NB4 (cell line): Measurements from ENCODE around the gene GSTK1.

Experiments used
- CTCF ChIP-seq: IDR thresholded peaks from one replicate; pipeline ENCODE4 v1.5.1; 2012; ENCODE audit warnings: low read depth, low read length
- MYC ChIP-seq: IDR thresholded peaks from 2 replicates; pipeline ENCODE4 v1.6.1; 2011; ENCODE audit warnings: low read depth, low read length
- POLR2A ChIP-seq: IDR thresholded peaks from 2 replicates; pipeline ENCODE4 v1.6.1; 2011; ENCODE audit warnings: mild to moderate bottlenecking; ENCODE audit not compliant: insufficient read length; ENCODE audit errors: extremely low read depth
- TF ChIP-seq, protein P1 (sequence below): IDR thresholded peaks from 2 replicates; pipeline ENCODE4 v1.6.1; 2011; ENCODE audit warnings: low read depth, low read length

GRCh38 chr7:143308632-143309031, 45.4 kb downstream of the GSTK1 start:
- TF ChIP-seq CTCF: no peak
- no peak for TF ChIP-seq POLR2A
- TF ChIP-seq, protein P1, sequence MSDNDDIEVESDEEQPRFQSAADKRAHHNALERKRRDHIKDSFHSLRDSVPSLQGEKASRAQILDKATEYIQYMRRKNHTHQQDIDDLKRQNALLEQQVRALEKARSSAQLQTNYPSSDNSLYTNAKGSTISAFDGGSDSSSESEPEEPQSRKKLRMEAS: no peak
- TF ChIP-seq MYC: no peak
